ENCODE measurements around the gene SWSAP1. TPM values are rescaled to one million over a fixed set of nuclear protein-coding genes. Genes with fewer than 3 reads are reported as not detected.

SWSAP1 gene
- total RNA-seq, 1 donor: 4.6 TPM

Small RNAs within 50 kb of the gene (small RNA-seq; reads per million reads assigned to genes)
- gene RF00019: not detected

Other genes starting within 250 kb of the SWSAP1 start
- gene SPC24, start 218.9 kb upstream of the SWSAP1 start, total RNA-seq: 6.7 TPM
- 74.1 TPM for gene KANK2, start 177.1 kb upstream of the SWSAP1 start, total RNA-seq
- not detected for gene ANGPTL8, start 135.0 kb upstream of the SWSAP1 start, total RNA-seq
- 3.5 TPM for gene DOCK6, start 112.1 kb upstream of the SWSAP1 start, total RNA-seq
- gene TSPAN16, start 78.5 kb upstream of the SWSAP1 start, total RNA-seq: under 0.01 TPM
- 114 TPM for gene RAB3D, start 35.0 kb upstream of the SWSAP1 start, total RNA-seq
- 187 TPM for gene TMEM205, start 28.4 kb upstream of the SWSAP1 start, total RNA-seq
- 14.8 TPM for gene CCDC159, start 28.1 kb upstream of the SWSAP1 start, total RNA-seq
- 8.1 TPM for gene PLPPR2, start 19.2 kb upstream of the SWSAP1 start, total RNA-seq
- gene EPOR, start 9.6 kb downstream of the SWSAP1 start, total RNA-seq: 21.8 TPM
- not detected for gene RGL3, start 44.6 kb downstream of the SWSAP1 start, total RNA-seq
- gene ODAD3, start 60.5 kb downstream of the SWSAP1 start, total RNA-seq: under 0.01 TPM
- gene PRKCSH, start 61.0 kb downstream of the SWSAP1 start, total RNA-seq: 221 TPM
- gene ELAVL3, start 106.4 kb downstream of the SWSAP1 start, total RNA-seq: 0.27 TPM
- 12.4 TPM for gene ZNF653, start 131.2 kb downstream of the SWSAP1 start, total RNA-seq
- 99.4 TPM for gene ECSIT, start 154.5 kb downstream of the SWSAP1 start, total RNA-seq
- under 0.01 TPM for gene CNN1, start 164.2 kb downstream of the SWSAP1 start, total RNA-seq
- gene ELOF1, start 184.6 kb downstream of the SWSAP1 start, total RNA-seq: 56.3 TPM
- gene ACP5, start 203.0 kb downstream of the SWSAP1 start, total RNA-seq: 18.0 TPM
- gene ZNF627, start 222.8 kb downstream of the SWSAP1 start, total RNA-seq: 13.5 TPM